ENCODE data around the gene FLAD1.

DNA sequence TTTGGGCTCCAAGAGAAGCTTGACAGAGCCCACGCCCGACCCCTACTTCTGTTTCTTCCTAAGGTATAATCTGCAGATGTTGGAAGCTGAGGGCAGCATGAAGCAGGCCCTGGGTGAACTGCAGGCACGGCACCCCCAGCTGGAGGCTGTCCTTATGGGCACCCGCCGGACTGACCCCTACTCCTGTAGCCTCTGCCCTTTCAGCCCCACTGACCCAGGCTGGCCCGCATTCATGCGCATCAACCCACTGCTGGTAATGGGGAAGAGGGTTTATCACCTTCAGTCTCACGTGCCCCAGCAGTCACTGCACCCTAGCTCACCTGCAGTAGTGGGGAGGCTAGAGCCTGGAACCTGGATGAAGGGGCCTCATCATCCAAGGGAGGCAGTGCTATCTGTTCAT, 7.1 kb downstream of the FLAD1 start:
- TF ChIP-seq, protein P1, sequence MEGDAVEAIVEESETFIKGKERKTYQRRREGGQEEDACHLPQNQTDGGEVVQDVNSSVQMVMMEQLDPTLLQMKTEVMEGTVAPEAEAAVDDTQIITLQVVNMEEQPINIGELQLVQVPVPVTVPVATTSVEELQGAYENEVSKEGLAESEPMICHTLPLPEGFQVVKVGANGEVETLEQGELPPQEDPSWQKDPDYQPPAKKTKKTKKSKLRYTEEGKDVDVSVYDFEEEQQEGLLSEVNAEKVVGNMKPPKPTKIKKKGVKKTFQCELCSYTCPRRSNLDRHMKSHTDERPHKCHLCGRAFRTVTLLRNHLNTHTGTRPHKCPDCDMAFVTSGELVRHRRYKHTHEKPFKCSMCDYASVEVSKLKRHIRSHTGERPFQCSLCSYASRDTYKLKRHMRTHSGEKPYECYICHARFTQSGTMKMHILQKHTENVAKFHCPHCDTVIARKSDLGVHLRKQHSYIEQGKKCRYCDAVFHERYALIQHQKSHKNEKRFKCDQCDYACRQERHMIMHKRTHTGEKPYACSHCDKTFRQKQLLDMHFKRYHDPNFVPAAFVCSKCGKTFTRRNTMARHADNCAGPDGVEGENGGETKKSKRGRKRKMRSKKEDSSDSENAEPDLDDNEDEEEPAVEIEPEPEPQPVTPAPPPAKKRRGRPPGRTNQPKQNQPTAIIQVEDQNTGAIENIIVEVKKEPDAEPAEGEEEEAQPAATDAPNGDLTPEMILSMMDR (IDR thresholded peaks at IDR 0.05), result no peak
- TF ChIP-seq POLR2A (IDR thresholded peaks at IDR 0.05), result no peak
